CD8-positive, alpha-beta memory T cell (primary cell): ENCODE data around the gene MYL10. TPM values are rescaled to one million over a fixed set of nuclear protein-coding genes. Genes with fewer than 3 reads are reported as not detected.

ENCODE experiments used
- CTCF ChIA-PET: fragments of 350-600 bp; sonication (Branson Sonifier 250); formaldehyde crosslinking; loops from one replicate; lab custom pipeline; 2021; ENCODE audit warnings: antibody characterized with exemption; lab: Charles Lee
- POLR2A ChIA-PET: fragments of 350-600 bp; sonication (Branson Sonifier 250); formaldehyde crosslinking; loops from one replicate; lab custom pipeline; 2021; ENCODE audit warnings: antibody characterized with exemption; lab: Charles Lee
- DNase-seq, 5 donors: peaks; one replicate each; pipeline versions ENCODE4 v3.0.0 to v3.0.0-alpha.2; 2020 to 2022; ENCODE audit warnings: mixed read lengths in 1 of 5
- H3K27ac ChIP-seq: one replicate; pipeline ENCODE4 v1.7.0; 2013; ENCODE audit warnings: low read depth, mild to moderate bottlenecking, low read length, moderate library complexity
- H3K27me3 ChIP-seq: 2 replicates; pipeline ENCODE4 v1.7.0; 2013; ENCODE audit warnings: low read length, mild to moderate bottlenecking; ENCODE audit not compliant: insufficient read depth, poor library complexity, severe bottlenecking
- H3K36me3 ChIP-seq: 2 replicates; pipeline ENCODE4 v1.7.0; 2013; ENCODE audit warnings: mild to moderate bottlenecking, low read length, moderate library complexity; ENCODE audit not compliant: insufficient read depth
- H3K4me1 ChIP-seq: 2 replicates; pipeline ENCODE4 v1.7.0; 2013; ENCODE audit warnings: mild to moderate bottlenecking, low read length, moderate library complexity; ENCODE audit not compliant: insufficient read depth
- H3K4me3 ChIP-seq: 2 replicates; pipeline ENCODE4 v1.7.0; 2013; ENCODE audit warnings: mild to moderate bottlenecking, low read length
- H3K9me3 ChIP-seq: 2 replicates; pipeline ENCODE4 v1.7.0; 2013; ENCODE audit warnings: mild to moderate bottlenecking, low read length
- H3K27ac Mint-ChIP-seq, 8 donors: one replicate each; pipeline ENCODE4 v1.8.0; 2020 to 2021; ENCODE audit warnings: mixed read lengths in 8 of 8, mild to moderate bottlenecking in 6 of 8, inconsistent platforms in 3 of 8, moderate library complexity in 3 of 8
- H3K27me3 Mint-ChIP-seq, 2 donors: one replicate each; pipeline ENCODE4 v1.8.0; 2020 to 2021; ENCODE audit warnings: mixed read lengths in 2 of 2, mild to moderate bottlenecking in 1 of 2, moderate library complexity in 1 of 2
- H3K36me3 Mint-ChIP-seq, 3 donors: one replicate each; pipeline ENCODE4 v1.8.0; 2020 to 2021; ENCODE audit warnings: mixed read lengths in 3 of 3, inconsistent platforms in 1 of 3, mild to moderate bottlenecking in 1 of 3
- H3K4me1 Mint-ChIP-seq, 3 donors: one replicate each; pipeline ENCODE4 v1.8.0; 2020 to 2021; ENCODE audit warnings: mixed read lengths in 3 of 3, inconsistent platforms in 1 of 3, mild to moderate bottlenecking in 1 of 3
- H3K4me3 Mint-ChIP-seq, 7 donors: one replicate each; pipeline ENCODE4 v1.8.0; 2020 to 2021; ENCODE audit warnings: mixed read lengths in 7 of 7, mild to moderate bottlenecking in 6 of 7, moderate library complexity in 4 of 7, inconsistent platforms in 2 of 7
- H3K9me3 Mint-ChIP-seq, 5 donors: one replicate each; pipeline ENCODE4 v1.8.0; 2020 to 2022; ENCODE audit warnings: mixed read lengths in 5 of 5, mild to moderate bottlenecking in 3 of 5, moderate library complexity in 2 of 5, inconsistent platforms in 1 of 5
- polyA plus RNA-seq: library from polyadenylated mRNA; unstranded; fragments of 300-500 nt; fragmentation: Illumina TruSeq; gene quantifications from one replicate; pipeline ENCODE4 v1.2.3, GENCODE V29; 2021
- total RNA-seq, 2 experiments: library from RNA; stranded (reverse); gene quantifications; one replicate each; pipeline ENCODE4 v1.2.3, GENCODE V29; 2021

Gene MYL10
- total and polyA plus RNA-seq, 3 experiments from 2014 or later: not detected

- Mint-ChIP-seq H3K27ac (no peak overlapping the region), H3K4me3 (no peak overlapping the region), H3K4me1 (peaks cover 0 to 5% (median 0%) of the 10 kb centered on the region in 3 donors), H3K27me3 (peaks cover 7 to 23% of the 10 kb centered on the region in 2 donors), H3K9me3 (peaks cover 0 to 1% (median 0%) of the 10 kb centered on the region in 5 donors), H3K36me3 (no peaks in the 10 kb centered on the region)
- Histone ChIP-seq H3K27me3 (no peaks in the 10 kb centered on the region), H3K9me3 (no peaks in the 10 kb centered on the region), H3K27ac (no peak overlapping the region), H3K4me1 (no peaks in the 10 kb centered on the region), H3K36me3 (no peaks in the 10 kb centered on the region), H3K4me3 (no peak overlapping the region)
- ChIA-PET POLR2A (no interaction called here), CTCF (no interaction called here)
- DNase-seq: no peak
Observed at GRCh38 chr7:101624246-101625001, 4.7 kb downstream of the MYL10 start.

DNA sequence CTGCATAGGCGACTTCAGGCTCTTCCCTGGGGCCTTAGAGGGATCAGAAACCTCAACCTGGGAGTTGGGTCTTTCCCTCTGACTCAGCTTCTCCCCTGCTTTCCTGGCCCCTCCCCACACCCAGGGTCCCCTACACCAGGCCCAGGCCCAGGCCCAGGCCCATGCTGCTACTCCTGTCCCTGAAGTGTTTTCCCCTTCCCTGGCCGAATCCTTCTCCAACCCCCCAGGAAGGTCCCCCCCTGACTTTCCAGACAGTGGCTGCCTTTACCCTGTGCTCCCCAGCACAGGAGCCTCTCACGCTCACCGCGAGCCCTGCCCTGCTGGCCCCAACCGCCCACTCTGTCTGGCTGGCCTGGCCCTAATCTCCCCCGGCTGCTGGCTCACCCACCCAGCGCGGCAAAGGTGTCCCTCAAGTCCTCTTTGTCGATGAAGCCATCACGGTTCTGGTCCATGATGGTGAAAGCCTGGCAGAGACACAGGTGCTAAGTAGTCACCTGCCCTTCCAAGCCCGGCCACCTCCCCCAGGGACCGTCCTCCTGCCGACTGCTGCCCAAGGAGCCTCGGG is 6.4 kb downstream of the MYL10 start:
- Histone ChIP-seq H3K4me1 (no peaks in the 10 kb centered on the region), H3K27ac (no peak overlapping the region), H3K36me3 (no peaks in the 10 kb centered on the region), H3K27me3 (no peaks in the 10 kb centered on the region), H3K4me3 (no peak overlapping the region), H3K9me3 (no peaks in the 10 kb centered on the region)
- CTCF ChIA-PET: no interaction called here
- Mint-ChIP-seq H3K9me3 (no peaks in the 10 kb centered on the region), H3K27ac (peak overlapping the region in 1 of 8 donors; percentile 60), H3K4me3 (no peak overlapping the region), H3K27me3 (peaks cover 7 to 23% of the 10 kb centered on the region in 2 donors), H3K4me1 (peaks cover 0 to 5% (median 0%) of the 10 kb centered on the region in 3 donors), H3K36me3 (no peaks in the 10 kb centered on the region)
- POLR2A ChIA-PET: no interaction called here
- no peak for DNase-seq

GRCh38 chr7:101620991-101621390 is 8.1 kb downstream of the MYL10 start:
- no peak overlapping the region for H3K4me3 ChIP-seq
- H3K36me3 Mint-ChIP-seq: no peaks in the 10 kb centered on the region
- CTCF ChIA-PET: no interaction called here
- DNase-seq: peak in 1 of 5 donors; percentile 26
- H3K4me1 Mint-ChIP-seq: peaks cover 0 to 5% (median 0%) of the 10 kb centered on the region in 3 donors
- H3K36me3 ChIP-seq: no peaks in the 10 kb centered on the region
- peaks cover 8 to 20% of the 10 kb centered on the region in 2 donors for H3K27me3 Mint-ChIP-seq
- POLR2A ChIA-PET: no interaction called here
- no peaks in the 10 kb centered on the region for H3K4me1 ChIP-seq
- H3K9me3 Mint-ChIP-seq: no peaks in the 10 kb centered on the region
- no peak overlapping the region for H3K4me3 Mint-ChIP-seq
- no peak overlapping the region for H3K27ac ChIP-seq
- no peak overlapping the region for H3K27ac Mint-ChIP-seq
- H3K9me3 ChIP-seq: no peaks in the 10 kb centered on the region
- no peaks in the 10 kb centered on the region for H3K27me3 ChIP-seq

DNA sequence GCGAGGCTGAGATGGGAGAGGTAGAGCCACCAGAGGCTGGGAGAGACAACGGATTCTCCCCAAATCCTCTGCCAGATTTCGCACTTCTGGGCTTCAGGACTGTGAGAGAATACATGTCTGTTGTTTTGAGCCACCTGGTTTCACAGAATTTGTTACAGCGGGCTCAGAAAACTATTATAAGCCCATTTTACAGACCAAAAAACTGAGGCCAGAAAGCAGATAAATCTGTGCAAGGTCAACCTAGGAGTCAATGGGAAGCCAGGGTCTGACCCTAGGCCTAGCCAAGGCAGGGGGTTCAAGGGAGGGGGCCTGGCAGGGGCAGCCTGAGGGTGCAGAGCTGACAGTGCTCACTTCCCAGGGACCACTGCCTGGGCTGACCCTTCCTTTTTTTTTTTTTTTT is 8.7 kb downstream of the MYL10 start:
- H3K27ac Mint-ChIP-seq: no peak overlapping the region
- CTCF ChIA-PET: no interaction called here
- Histone ChIP-seq H3K27ac (no peak overlapping the region), H3K4me3 (no peak overlapping the region), H3K27me3 (no peaks in the 10 kb centered on the region), H3K9me3 (no peaks in the 10 kb centered on the region), H3K4me1 (no peaks in the 10 kb centered on the region), H3K36me3 (no peaks in the 10 kb centered on the region)
- POLR2A ChIA-PET: no interaction called here
- DNase-seq: peak in 1 of 5 donors; percentile 21
- no peaks in the 10 kb centered on the region for H3K36me3 Mint-ChIP-seq
- peaks cover 6 to 14% of the 10 kb centered on the region in 2 donors for H3K27me3 Mint-ChIP-seq
- no peak overlapping the region for H3K4me3 Mint-ChIP-seq
- H3K9me3 Mint-ChIP-seq: no peaks in the 10 kb centered on the region
- H3K4me1 Mint-ChIP-seq: peaks cover 0 to under 1% (median 0%) of the 10 kb centered on the region in 3 donors

- Mint-ChIP-seq H3K36me3 (no peaks in the 10 kb centered on the region), H3K4me3 (no peak overlapping the region), H3K4me1 (no peaks in the 10 kb centered on the region), H3K27me3 (peaks cover 7 to 10% of the 10 kb centered on the region in 2 donors), H3K9me3 (no peaks in the 10 kb centered on the region), H3K27ac (no peak overlapping the region)
- ChIA-PET POLR2A (no interaction called here), CTCF (no interaction called here)
- H3K27me3 ChIP-seq: no peaks in the 10 kb centered on the region
- no peak overlapping the region for H3K27ac ChIP-seq
- H3K36me3 ChIP-seq: no peaks in the 10 kb centered on the region
- peak in 1 of 5 donors; percentile 37 for DNase-seq
- no peaks in the 10 kb centered on the region for H3K4me1 ChIP-seq
- H3K9me3 ChIP-seq: no peaks in the 10 kb centered on the region
- no peak overlapping the region for H3K4me3 ChIP-seq
Observed at GRCh38 chr7:101618916-101619315, 10.2 kb downstream of the MYL10 start.

GRCh38 chr7:101618207-101618839 is 10.8 kb downstream of the MYL10 start:
- no peaks in the 10 kb centered on the region for H3K9me3 Mint-ChIP-seq
- peak in 1 of 5 donors; percentile 22 for DNase-seq
- no peak overlapping the region for H3K4me3 Mint-ChIP-seq
- H3K27me3 Mint-ChIP-seq: peaks cover 7 to 12% of the 10 kb centered on the region in 2 donors
- no peaks in the 10 kb centered on the region for H3K4me1 Mint-ChIP-seq
- ChIA-PET POLR2A (no interaction called here), CTCF (no interaction called here)
- no peak overlapping the region for H3K27ac Mint-ChIP-seq
- Histone ChIP-seq H3K36me3 (no peaks in the 10 kb centered on the region), H3K4me1 (no peaks in the 10 kb centered on the region), H3K9me3 (no peaks in the 10 kb centered on the region), H3K27me3 (no peaks in the 10 kb centered on the region), H3K27ac (no peak overlapping the region), H3K4me3 (no peak overlapping the region)
- H3K36me3 Mint-ChIP-seq: no peaks in the 10 kb centered on the region

DNA sequence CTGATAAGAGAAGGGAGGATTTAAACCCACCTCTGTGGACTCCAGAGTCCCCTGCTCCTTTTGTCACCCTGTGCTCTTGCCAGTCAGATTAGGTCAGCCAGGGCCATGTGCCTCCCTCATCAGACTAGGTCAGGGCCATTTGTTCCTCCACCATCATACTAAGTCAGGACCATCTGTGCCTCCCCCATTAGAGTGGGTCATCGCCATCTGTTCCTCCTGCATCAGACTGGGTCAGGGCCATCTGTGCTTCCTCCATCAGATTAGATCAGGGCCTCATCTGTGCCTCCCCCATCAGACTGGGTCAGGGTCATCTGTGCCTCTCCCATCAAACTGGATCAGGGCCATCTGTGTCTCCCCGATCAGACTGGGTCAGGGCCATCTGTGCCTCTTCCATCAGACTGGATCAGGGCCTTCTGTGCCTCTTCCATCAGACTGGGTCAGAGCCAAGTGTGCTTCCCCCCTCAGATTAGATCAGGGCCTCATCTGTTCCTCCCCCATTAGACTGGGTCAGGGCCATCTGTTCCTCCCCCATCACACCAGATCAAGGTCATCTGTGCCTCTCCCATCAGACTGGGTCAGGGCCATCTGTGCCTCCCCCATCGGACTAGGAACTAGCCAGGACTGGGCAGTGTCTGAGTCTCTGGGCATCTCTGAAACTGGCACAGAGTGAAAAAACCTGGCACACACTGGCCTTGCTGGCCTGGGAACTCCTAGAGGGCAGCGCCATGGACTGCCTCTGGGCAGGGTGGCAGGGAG is 11.5 kb downstream of the MYL10 start:
- H3K4me3 Mint-ChIP-seq: no peak overlapping the region
- DNase-seq: peak in 1 of 5 donors; percentile 14
- ChIA-PET CTCF (no interaction called here), POLR2A (no interaction called here)
- H3K4me1 ChIP-seq: no peaks in the 10 kb centered on the region
- no peak overlapping the region for H3K4me3 ChIP-seq
- H3K27me3 Mint-ChIP-seq: peaks cover 9 to 15% of the 10 kb centered on the region in 2 donors
- no peaks in the 10 kb centered on the region for H3K27me3 ChIP-seq
- H3K4me1 Mint-ChIP-seq: no peaks in the 10 kb centered on the region
- no peaks in the 10 kb centered on the region for H3K9me3 Mint-ChIP-seq
- H3K36me3 ChIP-seq: no peaks in the 10 kb centered on the region
- H3K27ac ChIP-seq: no peak overlapping the region
- H3K36me3 Mint-ChIP-seq: no peaks in the 10 kb centered on the region
- no peaks in the 10 kb centered on the region for H3K9me3 ChIP-seq
- no peak overlapping the region for H3K27ac Mint-ChIP-seq
